SK-N-SH treated with all-trans-retinoic acid at 6 μM for 48 hours (cell line): ENCODE measurements around the gene CFAP58.

ENCODE experiments used
- ATAC-seq: fragments of 200-7000 bp; cut with Tn5 transposase; 3 replicates; pipeline ENCODE4 v1.9.1; 2020; ENCODE audit warnings: mild to moderate bottlenecking, moderate library complexity
- BACH2 ChIP-seq: fragments of 250-450 bp; sonication (Bioruptor Pico); IDR thresholded peaks from 2 replicates; pipeline ENCODE4 v1.9.0; 2021; ENCODE audit warnings: mild to moderate bottlenecking, borderline replicate concordance
- CSDC2 ChIP-seq: fragments of 250-450 bp; sonication (Bioruptor Pico); IDR thresholded peaks from 2 replicates; pipeline ENCODE4 v1.5.0; 2020; ENCODE audit warnings: mild to moderate bottlenecking, moderate library complexity
- ESRRG ChIP-seq: fragments of 250-450 bp; sonication (Bioruptor Pico); IDR thresholded peaks from 2 replicates; pipeline ENCODE4 v1.6.1; 2021; ENCODE audit warnings: mild to moderate bottlenecking
- ISL1 ChIP-seq: fragments of 250-450 bp; sonication (Bioruptor Pico); IDR thresholded peaks from 2 replicates; pipeline ENCODE4 v2.1.2; 2022; ENCODE audit warnings: mild to moderate bottlenecking, moderate library complexity
- OSR1 ChIP-seq: fragments of 250-450 bp; sonication (Bioruptor Pico); IDR thresholded peaks from 2 replicates; pipeline ENCODE4 v1.8.0; 2022; ENCODE audit warnings: moderate library complexity, mild to moderate bottlenecking, inconsistent platforms
- PPARA ChIP-seq: fragments of 250-450 bp; sonication (Bioruptor Pico); IDR thresholded peaks from 2 replicates; pipeline ENCODE4 v1.5.0; 2020; ENCODE audit warnings: mild to moderate bottlenecking, borderline replicate concordance
- RARB ChIP-seq: fragments of 250-450 bp; sonication (Bioruptor Pico); IDR thresholded peaks from 2 replicates; pipeline ENCODE4 v1.8.0; 2021; ENCODE audit warnings: mild to moderate bottlenecking, moderate library complexity
- SNAI2 ChIP-seq: fragments of 250-450 bp; sonication (Bioruptor Pico); IDR thresholded peaks from 2 replicates; pipeline ENCODE4 v1.5.0; 2020; ENCODE audit warnings: mild to moderate bottlenecking, moderate library complexity
- TCF4 ChIP-seq: fragments of 250-450 bp; sonication (Bioruptor Pico); IDR thresholded peaks from 2 replicates; pipeline ENCODE4 v1.8.0; 2021; ENCODE audit warnings: mild to moderate bottlenecking, moderate library complexity, borderline replicate concordance
- TOX ChIP-seq: fragments of 250-450 bp; sonication (Bioruptor Pico); IDR thresholded peaks from 2 replicates; pipeline ENCODE4 v1.8.0; 2021; ENCODE audit warnings: mild to moderate bottlenecking, moderate library complexity, borderline replicate concordance
- ZC3H10 ChIP-seq: fragments of 250-450 bp; sonication (Bioruptor Pico); IDR thresholded peaks from 2 replicates; pipeline ENCODE4 v1.5.1; 2021; ENCODE audit warnings: mild to moderate bottlenecking, moderate library complexity
- ZFP3 ChIP-seq: fragments of 250-450 bp; sonication (Bioruptor Pico); IDR thresholded peaks from 2 replicates; pipeline ENCODE4 v1.5.0; 2020; ENCODE audit warnings: mild to moderate bottlenecking, moderate library complexity
- ZFP30 ChIP-seq: fragments of 450-650 bp; formaldehyde crosslinking; IDR thresholded peaks from 2 replicates; pipeline ENCODE4 v1.5.0; 2022; ENCODE audit warnings: mild to moderate bottlenecking, moderate library complexity
- ZNF565 ChIP-seq: fragments of 450-650 bp; formaldehyde crosslinking; conservative IDR thresholded peaks from 2 replicates; pipeline ENCODE4 v1.5.0; 2020; ENCODE audit warnings: low read depth, mild to moderate bottlenecking, moderate library complexity
- ZNF70 ChIP-seq: fragments of 450-650 bp; formaldehyde crosslinking; IDR thresholded peaks from 2 replicates; pipeline ENCODE4 v1.5.0; 2020; ENCODE audit warnings: mild to moderate bottlenecking, moderate library complexity
- ZNF8 ChIP-seq: fragments of 450-650 bp; formaldehyde crosslinking; IDR thresholded peaks from 2 replicates; pipeline ENCODE4 v1.5.0; 2020; ENCODE audit warnings: mild to moderate bottlenecking, moderate library complexity
- TF ChIP-seq, protein P1 (sequence below): fragments of 250-450 bp; sonication (Bioruptor Pico); IDR thresholded peaks from 2 replicates; pipeline ENCODE4 v1.8.0; 2020; ENCODE audit warnings: mild to moderate bottlenecking, moderate library complexity, borderline replicate concordance
- TF ChIP-seq, protein P2 (sequence below): fragments of 250-450 bp; sonication (Bioruptor Pico); IDR thresholded peaks from 2 replicates; pipeline ENCODE4 v1.8.0; 2021; ENCODE audit warnings: low read depth, mild to moderate bottlenecking, moderate library complexity, borderline replicate concordance
- TF ChIP-seq, protein P3 (sequence below): fragments of 250-450 bp; sonication (Bioruptor Pico); IDR thresholded peaks from 2 replicates; pipeline ENCODE4 v1.5.1; 2020; ENCODE audit warnings: low read depth, mild to moderate bottlenecking, moderate library complexity
- TF ChIP-seq, protein P4 (sequence below): fragments of 250-450 bp; sonication (Bioruptor Pico); IDR thresholded peaks from 2 replicates; pipeline ENCODE4 v1.5.0; 2020; ENCODE audit warnings: mild to moderate bottlenecking, moderate library complexity
- TF ChIP-seq, protein P5 (sequence below): fragments of 250-450 bp; sonication (Bioruptor Pico); IDR thresholded peaks from 2 replicates; pipeline ENCODE4 v1.5.1; 2021; ENCODE audit warnings: mild to moderate bottlenecking, moderate library complexity

Gene CFAP58

DNA sequence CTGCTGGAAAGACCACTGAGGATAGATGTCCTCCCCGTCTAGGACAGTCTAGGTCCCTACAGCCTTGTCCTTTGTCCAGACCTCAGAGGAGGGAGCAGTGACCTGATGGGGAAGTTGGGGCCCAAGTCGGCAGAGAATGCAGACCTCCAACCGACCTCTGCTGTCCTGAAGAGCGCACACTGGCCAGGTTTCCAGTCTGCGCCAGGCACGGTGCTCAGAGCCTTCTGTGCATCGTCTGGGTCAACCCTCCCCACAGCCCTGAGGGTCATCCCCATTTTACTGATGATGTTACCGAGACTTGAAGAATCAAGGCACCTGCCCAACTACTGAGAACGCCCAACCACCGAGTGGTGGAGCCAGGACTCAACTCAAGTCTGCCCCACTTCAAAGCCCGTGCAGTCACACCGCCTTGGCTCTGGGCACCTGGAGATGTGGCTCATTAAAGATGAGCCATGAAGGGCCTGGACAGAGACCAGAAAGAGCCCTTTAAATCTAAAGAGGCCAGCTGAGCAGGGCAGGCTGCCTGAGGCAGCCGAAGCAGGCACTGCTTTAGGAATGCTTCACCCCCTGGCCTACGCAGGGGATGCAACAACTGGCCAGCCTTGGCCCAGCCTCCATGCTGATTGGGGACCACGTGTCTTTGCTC is 19.8 kb upstream of the CFAP58 start:
- ATAC-seq: no peak
- TF ChIP-seq, protein P1, sequence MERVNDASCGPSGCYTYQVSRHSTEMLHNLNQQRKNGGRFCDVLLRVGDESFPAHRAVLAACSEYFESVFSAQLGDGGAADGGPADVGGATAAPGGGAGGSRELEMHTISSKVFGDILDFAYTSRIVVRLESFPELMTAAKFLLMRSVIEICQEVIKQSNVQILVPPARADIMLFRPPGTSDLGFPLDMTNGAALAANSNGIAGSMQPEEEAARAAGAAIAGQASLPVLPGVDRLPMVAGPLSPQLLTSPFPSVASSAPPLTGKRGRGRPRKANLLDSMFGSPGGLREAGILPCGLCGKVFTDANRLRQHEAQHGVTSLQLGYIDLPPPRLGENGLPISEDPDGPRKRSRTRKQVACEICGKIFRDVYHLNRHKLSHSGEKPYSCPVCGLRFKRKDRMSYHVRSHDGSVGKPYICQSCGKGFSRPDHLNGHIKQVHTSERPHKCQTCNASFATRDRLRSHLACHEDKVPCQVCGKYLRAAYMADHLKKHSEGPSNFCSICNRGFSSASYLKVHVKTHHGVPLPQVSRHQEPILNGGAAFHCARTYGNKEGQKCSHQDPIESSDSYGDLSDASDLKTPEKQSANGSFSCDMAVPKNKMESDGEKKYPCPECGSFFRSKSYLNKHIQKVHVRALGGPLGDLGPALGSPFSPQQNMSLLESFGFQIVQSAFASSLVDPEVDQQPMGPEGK (CRISPR knock-in tag): no peak
- no peak for TF ChIP-seq SNAI2 (CRISPR knock-in tag)
- no peak for TF ChIP-seq ISL1 (CRISPR knock-in tag)
- TF ChIP-seq, protein P2, sequence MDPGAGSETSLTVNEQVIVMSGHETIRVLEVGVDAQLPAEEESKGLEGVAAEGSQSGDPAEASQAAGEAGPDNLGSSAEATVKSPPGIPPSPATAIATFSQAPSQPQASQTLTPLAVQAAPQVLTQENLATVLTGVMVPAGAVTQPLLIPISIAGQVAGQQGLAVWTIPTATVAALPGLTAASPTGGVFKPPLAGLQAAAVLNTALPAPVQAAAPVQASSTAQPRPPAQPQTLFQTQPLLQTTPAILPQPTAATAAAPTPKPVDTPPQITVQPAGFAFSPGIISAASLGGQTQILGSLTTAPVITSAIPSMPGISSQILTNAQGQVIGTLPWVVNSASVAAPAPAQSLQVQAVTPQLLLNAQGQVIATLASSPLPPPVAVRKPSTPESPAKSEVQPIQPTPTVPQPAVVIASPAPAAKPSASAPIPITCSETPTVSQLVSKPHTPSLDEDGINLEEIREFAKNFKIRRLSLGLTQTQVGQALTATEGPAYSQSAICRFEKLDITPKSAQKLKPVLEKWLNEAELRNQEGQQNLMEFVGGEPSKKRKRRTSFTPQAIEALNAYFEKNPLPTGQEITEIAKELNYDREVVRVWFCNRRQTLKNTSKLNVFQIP (CRISPR knock-in tag): no peak
- TF ChIP-seq ZFP30 (CRISPR knock-in tag): no peak
- no peak for TF ChIP-seq OSR1 (CRISPR knock-in tag)
- no peak for TF ChIP-seq RARB (CRISPR knock-in tag)
- TF ChIP-seq BACH2 (CRISPR knock-in tag): no peak
- TF ChIP-seq, protein P3, sequence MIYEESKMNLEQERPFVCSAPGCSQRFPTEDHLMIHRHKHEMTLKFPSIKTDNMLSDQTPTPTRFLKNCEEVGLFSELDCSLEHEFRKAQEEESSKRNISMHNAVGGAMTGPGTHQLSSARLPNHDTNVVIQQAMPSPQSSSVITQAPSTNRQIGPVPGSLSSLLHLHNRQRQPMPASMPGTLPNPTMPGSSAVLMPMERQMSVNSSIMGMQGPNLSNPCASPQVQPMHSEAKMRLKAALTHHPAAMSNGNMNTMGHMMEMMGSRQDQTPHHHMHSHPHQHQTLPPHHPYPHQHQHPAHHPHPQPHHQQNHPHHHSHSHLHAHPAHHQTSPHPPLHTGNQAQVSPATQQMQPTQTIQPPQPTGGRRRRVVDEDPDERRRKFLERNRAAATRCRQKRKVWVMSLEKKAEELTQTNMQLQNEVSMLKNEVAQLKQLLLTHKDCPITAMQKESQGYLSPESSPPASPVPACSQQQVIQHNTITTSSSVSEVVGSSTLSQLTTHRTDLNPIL (CRISPR knock-in tag): no peak
- TF ChIP-seq ZNF8 (CRISPR knock-in tag): no peak
- TF ChIP-seq ZNF70: no peak
- TF ChIP-seq ZC3H10 (CRISPR knock-in tag): no peak
- TF ChIP-seq ZNF565 (CRISPR knock-in tag): no peak
- no peak for TF ChIP-seq CSDC2 (CRISPR knock-in tag)
- no peak for TF ChIP-seq TOX (CRISPR knock-in tag)
- TF ChIP-seq, protein P4, sequence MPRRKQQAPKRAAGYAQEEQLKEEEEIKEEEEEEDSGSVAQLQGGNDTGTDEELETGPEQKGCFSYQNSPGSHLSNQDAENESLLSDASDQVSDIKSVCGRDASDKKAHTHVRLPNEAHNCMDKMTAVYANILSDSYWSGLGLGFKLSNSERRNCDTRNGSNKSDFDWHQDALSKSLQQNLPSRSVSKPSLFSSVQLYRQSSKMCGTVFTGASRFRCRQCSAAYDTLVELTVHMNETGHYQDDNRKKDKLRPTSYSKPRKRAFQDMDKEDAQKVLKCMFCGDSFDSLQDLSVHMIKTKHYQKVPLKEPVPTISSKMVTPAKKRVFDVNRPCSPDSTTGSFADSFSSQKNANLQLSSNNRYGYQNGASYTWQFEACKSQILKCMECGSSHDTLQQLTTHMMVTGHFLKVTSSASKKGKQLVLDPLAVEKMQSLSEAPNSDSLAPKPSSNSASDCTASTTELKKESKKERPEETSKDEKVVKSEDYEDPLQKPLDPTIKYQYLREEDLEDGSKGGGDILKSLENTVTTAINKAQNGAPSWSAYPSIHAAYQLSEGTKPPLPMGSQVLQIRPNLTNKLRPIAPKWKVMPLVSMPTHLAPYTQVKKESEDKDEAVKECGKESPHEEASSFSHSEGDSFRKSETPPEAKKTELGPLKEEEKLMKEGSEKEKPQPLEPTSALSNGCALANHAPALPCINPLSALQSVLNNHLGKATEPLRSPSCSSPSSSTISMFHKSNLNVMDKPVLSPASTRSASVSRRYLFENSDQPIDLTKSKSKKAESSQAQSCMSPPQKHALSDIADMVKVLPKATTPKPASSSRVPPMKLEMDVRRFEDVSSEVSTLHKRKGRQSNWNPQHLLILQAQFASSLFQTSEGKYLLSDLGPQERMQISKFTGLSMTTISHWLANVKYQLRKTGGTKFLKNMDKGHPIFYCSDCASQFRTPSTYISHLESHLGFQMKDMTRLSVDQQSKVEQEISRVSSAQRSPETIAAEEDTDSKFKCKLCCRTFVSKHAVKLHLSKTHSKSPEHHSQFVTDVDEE (CRISPR knock-in tag): no peak
- TF ChIP-seq ESRRG (CRISPR knock-in tag): no peak
- TF ChIP-seq, all 23 proteins: peak for 0

DNA sequence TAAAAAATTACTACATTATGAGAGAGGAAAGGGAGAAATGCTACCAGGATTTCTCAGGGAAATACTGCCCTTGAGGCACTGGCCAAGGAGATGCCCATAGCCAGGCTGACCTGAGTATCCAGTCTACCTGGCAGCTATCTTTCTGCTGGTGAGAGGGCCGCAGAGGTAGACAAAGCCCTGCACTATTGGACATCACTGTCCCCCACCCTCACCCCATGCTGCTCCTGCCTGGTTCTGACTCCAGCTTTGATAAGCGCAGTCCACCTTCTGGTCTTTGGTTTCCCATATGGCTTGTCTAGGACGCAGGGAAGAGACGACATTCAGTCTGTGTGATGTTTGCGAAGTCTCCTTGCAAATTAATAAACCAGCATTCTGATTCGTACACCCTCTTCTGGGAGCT is 19.1 kb upstream of the CFAP58 start:
- TF ChIP-seq ZNF70: no peak
- TF ChIP-seq ZNF565 (CRISPR knock-in tag): no peak
- TF ChIP-seq, protein P2 (CRISPR knock-in tag): no peak
- TF ChIP-seq ZFP3 (CRISPR knock-in tag): no peak
- TF ChIP-seq ISL1 (CRISPR knock-in tag): no peak
- no peak for TF ChIP-seq CSDC2 (CRISPR knock-in tag)
- no peak for TF ChIP-seq ESRRG (CRISPR knock-in tag)
- TF ChIP-seq BACH2 (CRISPR knock-in tag): no peak
- TF ChIP-seq ZFP30 (CRISPR knock-in tag): no peak
- TF ChIP-seq TCF4 (CRISPR knock-in tag): no peak
- TF ChIP-seq TOX (CRISPR knock-in tag): no peak
- TF ChIP-seq, protein P4 (CRISPR knock-in tag): no peak
- TF ChIP-seq ZC3H10 (CRISPR knock-in tag): no peak
- TF ChIP-seq RARB (CRISPR knock-in tag): no peak
- TF ChIP-seq, protein P5, sequence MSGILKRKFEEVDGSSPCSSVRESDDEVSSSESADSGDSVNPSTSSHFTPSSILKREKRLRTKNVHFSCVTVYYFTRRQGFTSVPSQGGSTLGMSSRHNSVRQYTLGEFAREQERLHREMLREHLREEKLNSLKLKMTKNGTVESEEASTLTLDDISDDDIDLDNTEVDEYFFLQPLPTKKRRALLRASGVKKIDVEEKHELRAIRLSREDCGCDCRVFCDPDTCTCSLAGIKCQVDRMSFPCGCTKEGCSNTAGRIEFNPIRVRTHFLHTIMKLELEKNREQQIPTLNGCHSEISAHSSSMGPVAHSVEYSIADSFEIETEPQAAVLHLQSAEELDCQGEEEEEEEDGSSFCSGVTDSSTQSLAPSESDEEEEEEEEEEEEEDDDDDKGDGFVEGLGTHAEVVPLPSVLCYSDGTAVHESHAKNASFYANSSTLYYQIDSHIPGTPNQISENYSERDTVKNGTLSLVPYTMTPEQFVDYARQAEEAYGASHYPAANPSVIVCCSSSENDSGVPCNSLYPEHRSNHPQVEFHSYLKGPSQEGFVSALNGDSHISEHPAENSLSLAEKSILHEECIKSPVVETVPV (CRISPR knock-in tag): no peak
- TF ChIP-seq, protein P3 (CRISPR knock-in tag): no peak
- TF ChIP-seq PPARA (CRISPR knock-in tag): no peak
- TF ChIP-seq OSR1 (CRISPR knock-in tag): no peak
- no peak for ATAC-seq
